Testis (tissue), 2 donors: Measurements from ENCODE around the gene OTOGL.

Experiments
- CTCF ChIP-seq, 3 experiments: fragments of 450-650 bp in 2 of 3; fragments of 200-600 bp in 1 of 3; sonication (generic) in 1 of 3; IDR thresholded peaks; one replicate each; pipeline ENCODE4 v1.5.1; 2016 to 2019; ENCODE audit warnings: antibody characterized with exemption in 3 of 3, mild to moderate bottlenecking in 2 of 3, moderate library complexity in 1 of 3
- POLR2A ChIP-seq: fragments of 450-650 bp; IDR thresholded peaks from one replicate; pipeline ENCODE4 v1.6.1; 2017; ENCODE audit warnings: antibody characterized with exemption, mild to moderate bottlenecking, moderate library complexity

GRCh38 chr12:80264891-80265290 lies 165.6 kb downstream of the OTOGL start:
- TF ChIP-seq CTCF (IDR thresholded peaks at IDR 0.05) (no peak), POLR2A (no peak)
